Activated B cell treated with CpG ODN at 0.5 μM for 24 hours (primary cell): ENCODE data around the gene TM4SF1. TPM values are rescaled to one million over a fixed set of nuclear protein-coding genes. Genes with fewer than 3 reads are reported as not detected.

ENCODE experiments used
- ATAC-seq: fragments of 200-7000 bp; cut with Tn5 transposase; one replicate; pipeline ENCODE4 v1.10.0; 2021; ENCODE audit warnings: low read depth, mild to moderate bottlenecking, moderate library complexity
- CTCF ChIA-PET: fragments of 350-600 bp; sonication (Branson Sonifier 250); formaldehyde crosslinking; loops from one replicate; lab custom pipeline; 2021; ENCODE audit warnings: antibody characterized with exemption; lab: Charles Lee
- POLR2A ChIA-PET: fragments of 350-600 bp; sonication (Branson Sonifier 250); formaldehyde crosslinking; loops from one replicate; lab custom pipeline; 2021; ENCODE audit warnings: antibody characterized with exemption; lab: Charles Lee
- DNase-seq: peaks from one replicate; pipeline ENCODE4 v3.0.0; 2022
- H3K27ac Mint-ChIP-seq: one replicate; pipeline ENCODE4 v1.8.0; 2020; ENCODE audit warnings: mixed read lengths
- H3K27me3 Mint-ChIP-seq: one replicate; pipeline ENCODE4 v1.8.0; 2021; ENCODE audit warnings: mixed read lengths
- H3K36me3 Mint-ChIP-seq: one replicate; pipeline ENCODE4 v1.8.0; 2021; ENCODE audit warnings: low read depth, mixed read lengths
- H3K4me1 Mint-ChIP-seq: one replicate; pipeline ENCODE4 v1.8.0; 2021; ENCODE audit warnings: mixed read lengths
- H3K4me3 Mint-ChIP-seq: one replicate; pipeline ENCODE4 v1.8.0; 2020; ENCODE audit warnings: mild to moderate bottlenecking, mixed read lengths
- H3K9me3 Mint-ChIP-seq: one replicate; pipeline ENCODE4 v1.8.0; 2020; ENCODE audit warnings: mixed read lengths
- CTCF ChIP-seq: fragments of 200-600 bp; IDR thresholded peaks from one replicate; pipeline ENCODE4 v1.8.0; 2022; ENCODE audit warnings: antibody characterized with exemption, mild to moderate bottlenecking
- intact Hi-C: fragments of 100-400 bp; cut with micrococcal nuclease; formaldehyde crosslinking; loops from one replicate; pipeline ENCODE4 v1.15.1; 2024
- total RNA-seq: library from RNA; stranded (reverse); gene quantifications from 2 replicates; pipeline ENCODE4 v1.2.3, GENCODE V29; 2022

Gene TM4SF1
- total RNA-seq, 1 donor from 2014 or later, result not detected

GRCh38 chr3:149321136-149321535, 56.3 kb downstream of the TM4SF1 start:
- H3K9me3 Mint-ChIP-seq, result no peaks in the 10 kb centered on the region
- peaks cover 5% of the 10 kb centered on the region for H3K27me3 Mint-ChIP-seq
- no peaks in the 10 kb centered on the region for H3K36me3 Mint-ChIP-seq
- DNase-seq (no peak), ATAC-seq (no peak)
- intact Hi-C loops, result no loop called here
- POLR2A ChIA-PET, result no interaction called here
- H3K4me1 Mint-ChIP-seq, result no peaks in the 10 kb centered on the region
- no peak overlapping the region for H3K27ac Mint-ChIP-seq
- CTCF ChIA-PET, result no interaction called here
- H3K4me3 Mint-ChIP-seq, result no peak overlapping the region
- TF ChIP-seq CTCF, result no peak

- H3K36me3 Mint-ChIP-seq, result no peaks in the 10 kb centered on the region
- peaks cover 5% of the 10 kb centered on the region for H3K27me3 Mint-ChIP-seq
- TF ChIP-seq CTCF, result no peak
- H3K4me1 Mint-ChIP-seq, result no peaks in the 10 kb centered on the region
- ATAC-seq (no peak), DNase-seq (no peak)
- no peak overlapping the region for H3K4me3 Mint-ChIP-seq
- ChIA-PET POLR2A (no interaction called here), CTCF (no interaction called here)
- H3K27ac Mint-ChIP-seq, result no peak overlapping the region
- intact Hi-C loops, result no loop called here
- no peaks in the 10 kb centered on the region for H3K9me3 Mint-ChIP-seq
Observed at GRCh38 chr3:149319750-149320149, 57.7 kb downstream of the TM4SF1 start.

Other genes starting within 250 kb of the TM4SF1 start
- gene HPS3, start 248.0 kb downstream of the TM4SF1 start, total RNA-seq, result 30.1 and 30.5 TPM in 2 replicates
- not detected in 2 replicates for gene CP, start 155.8 kb downstream of the TM4SF1 start, total RNA-seq
- not detected in 2 replicates for gene TM4SF18, start 44.0 kb downstream of the TM4SF1 start, total RNA-seq
- not detected in 2 replicates for gene TM4SF4, start 97.0 kb upstream of the TM4SF1 start, total RNA-seq